IMR-90 (cell line): Measurements from ENCODE around the gene XPO6. TPM values are rescaled to one million over a fixed set of nuclear protein-coding genes. Genes with fewer than 3 reads are reported as not detected.

Experiments
- ATAC-seq: fragments of 200-7000 bp; cut with Tn5 transposase; 2 replicates; pipeline ENCODE4 v1.9.1; 2020; ENCODE audit warnings: low read depth, mild to moderate bottlenecking, moderate library complexity
- BruUV-seq: library from RNA; stranded (reverse); fragments of 400-500 nt; replicated peaks from 2 replicates; lab custom pipeline; 2021; lab: Mats Ljungman, UMichigan
- CTCF ChIA-PET: fragments of 300-600 bp; formaldehyde crosslinking; extraction: SDS; loops from one replicate; lab custom pipeline; 2021; ENCODE audit warnings: antibody characterized with exemption; lab: Yijun Ruan, JAX
- POLR2A ChIA-PET: fragments of 300-600 bp; sonication (Branson Sonifier 250); formaldehyde crosslinking; loops from one replicate; lab custom pipeline; 2022; ENCODE audit warnings: antibody characterized with exemption; ENCODE audit not compliant: unreplicated experiment; lab: Charles Lee
- DNase-seq: peaks from one replicate; pipeline ENCODE4 v3.0.0; 2013
- H2AFZ ChIP-seq: replicated peaks from 2 replicates; pipeline ENCODE3; 2013; ENCODE audit warnings: low read length, mild to moderate bottlenecking; ENCODE audit not compliant: poor library complexity
- H2AK5ac ChIP-seq: 2 replicates; pipeline ENCODE4 v1.6.1; 2013; ENCODE audit warnings: low read depth, low read length, inconsistent platforms
- H2AK9ac ChIP-seq: replicated peaks from 2 replicates; pipeline ENCODE3; 2013; ENCODE audit warnings: mild to moderate bottlenecking, low read depth, low read length, moderate library complexity; ENCODE audit not compliant: poor library complexity
- H2BK120ac ChIP-seq: 2 replicates; pipeline ENCODE4 v1.6.1; 2013; ENCODE audit warnings: low read depth, low read length, inconsistent platforms
- H2BK15ac ChIP-seq: 3 replicates; pipeline ENCODE4 v1.6.1; 2013; ENCODE audit warnings: low read depth, low read length, inconsistent platforms
- H2BK20ac ChIP-seq: 2 replicates; pipeline ENCODE4 v1.6.1; 2013; ENCODE audit warnings: low read depth, mild to moderate bottlenecking, inconsistent platforms, low read length, moderate library complexity
- H2BK5ac ChIP-seq: 2 replicates; pipeline ENCODE4 v1.6.1; 2013; ENCODE audit warnings: mild to moderate bottlenecking, low read depth, low read length, inconsistent platforms; ENCODE audit not compliant: poor library complexity, severe bottlenecking
- H3K14ac ChIP-seq: replicated peaks from 2 replicates; pipeline ENCODE4 v1.6.1; 2013; ENCODE audit warnings: low read depth, low read length, inconsistent platforms
- H3K18ac ChIP-seq: 2 replicates; pipeline ENCODE4 v1.6.1; 2013; ENCODE audit warnings: low read depth, low read length, control low read depth
- H3K23ac ChIP-seq: 2 replicates; pipeline ENCODE4 v1.6.1; 2013; ENCODE audit warnings: low read depth, low read length, inconsistent platforms
- H3K27ac ChIP-seq: 2 replicates; pipeline ENCODE4 v1.5.1; 2013; ENCODE audit warnings: mild to moderate bottlenecking, control low read depth, low read length; ENCODE audit not compliant: insufficient read depth
- H3K27me3 ChIP-seq: 2 replicates; pipeline ENCODE4 v1.6.1; 2013; ENCODE audit warnings: low read length; ENCODE audit not compliant: control insufficient read depth, insufficient read depth
- H3K36me3 ChIP-seq: 2 replicates; pipeline ENCODE4 v1.6.1; 2013; ENCODE audit warnings: low read length, mixed read lengths; ENCODE audit not compliant: control insufficient read depth, insufficient read depth
- H3K4ac ChIP-seq: 2 replicates; pipeline ENCODE4 v1.6.1; 2013; ENCODE audit warnings: low read depth, low read length, inconsistent platforms
- H3K4me1 ChIP-seq: 2 replicates; pipeline ENCODE4 v1.6.1; 2013; ENCODE audit warnings: low read length, mixed read lengths; ENCODE audit not compliant: control insufficient read depth, insufficient read depth
- H3K4me2 ChIP-seq: 2 replicates; pipeline ENCODE4 v1.6.1; 2013; ENCODE audit warnings: low read depth, mild to moderate bottlenecking, control low read depth, low read length, moderate library complexity
- H3K4me3 ChIP-seq: 2 replicates; pipeline ENCODE4 v1.5.1; 2013; ENCODE audit warnings: low read depth, mild to moderate bottlenecking, control low read depth, low read length, moderate library complexity; ENCODE audit not compliant: insufficient read depth
- H3K56ac ChIP-seq: 2 replicates; pipeline ENCODE4 v1.6.1; 2013; ENCODE audit warnings: low read length, inconsistent platforms; ENCODE audit not compliant: insufficient read depth; ENCODE audit errors: extremely low read depth
- H3K79me1 ChIP-seq, 2 experiments: 2 replicates each; pipeline ENCODE4 v1.6.1; 2013; ENCODE audit warnings: low read length in 2 of 2, inconsistent platforms in 1 of 2, low read depth in 1 of 2
- H3K9ac ChIP-seq: 2 replicates; pipeline ENCODE4 v1.6.1; 2013; ENCODE audit warnings: low read depth, low read length, control low read depth
- H3K9me1 ChIP-seq: 2 replicates; pipeline ENCODE4 v1.6.1; 2013; ENCODE audit warnings: low read length, inconsistent platforms; ENCODE audit not compliant: insufficient read depth
- H3K9me3 ChIP-seq: 2 replicates; pipeline ENCODE4 v1.6.1; 2013; ENCODE audit warnings: low read length; ENCODE audit not compliant: control insufficient read depth, insufficient read depth
- H4K20me1 ChIP-seq: 2 replicates; pipeline ENCODE4 v1.6.1; 2013; ENCODE audit warnings: low read length, inconsistent platforms; ENCODE audit not compliant: insufficient read depth
- H4K5ac ChIP-seq: 2 replicates; pipeline ENCODE4 v1.6.1; 2013; ENCODE audit warnings: mild to moderate bottlenecking, low read depth, low read length, control low read depth
- H4K8ac ChIP-seq, 2 experiments: 2 replicates each; pipeline ENCODE4 v1.6.1; 2013; ENCODE audit warnings: low read depth in 2 of 2, low read length in 2 of 2, control low read depth in 1 of 2, inconsistent platforms in 1 of 2
- H4K91ac ChIP-seq: 2 replicates; pipeline ENCODE4 v1.6.1; 2013; ENCODE audit warnings: low read depth, low read length, inconsistent platforms; ENCODE audit not compliant: insufficient read depth
- BHLHE40 ChIP-seq: fragments of 150-350 bp; IDR thresholded peaks from 2 replicates; pipeline ENCODE4 v1.6.1; 2016; ENCODE audit warnings: mild to moderate bottlenecking, low read depth, low read length
- MAFK ChIP-seq: IDR thresholded peaks from 2 replicates; pipeline ENCODE4 v1.6.1; 2012; ENCODE audit warnings: low read depth, low read length, improper control_type of control experiment
- MAZ ChIP-seq: IDR thresholded peaks from 2 replicates; pipeline ENCODE4 v1.6.1; 2012; ENCODE audit warnings: low read depth, mild to moderate bottlenecking, low read length, improper control_type of control experiment, moderate library complexity, borderline replicate concordance
- RCOR1 ChIP-seq: IDR thresholded peaks from 2 replicates; pipeline ENCODE4 v1.6.1; 2012; ENCODE audit warnings: mild to moderate bottlenecking, low read length, improper control_type of control experiment; ENCODE audit not compliant: insufficient replicate concordance
- RFX5 ChIP-seq: IDR thresholded peaks from 2 replicates; pipeline ENCODE4 v1.8.0; 2012; ENCODE audit warnings: low read depth, mild to moderate bottlenecking, low read length, moderate library complexity
- whole genome bisulfite sequencing, 2 experiments: methylation state at CpG; one replicate each; pipeline versions ENCODE4 v1.1.5 to v1.1.7; 2013; ENCODE audit warnings: missing lambda C conversion rate in 2 of 2; ENCODE audit not compliant: insufficient read length in 1 of 2; ENCODE audit errors: extremely low coverage in 2 of 2; 5-methylcytosine and 5-hydroxymethylcytosine counted together
- dilution Hi-C: fragments of 300-500 bp; cut with HindIII; formaldehyde crosslinking; loops from one replicate; pipeline ENCODE4 v1.14.3; 2018; ENCODE audit warnings: low sequenced_read_pairs; ENCODE audit not compliant: unreplicated experiment
- in situ Hi-C: fragments of 300-500 bp; cut with MboI; formaldehyde crosslinking; loops from 3 replicates; pipeline ENCODE4 v1.14.3; 2019; ENCODE audit warnings: low sequenced_read_pairs, inconsistent platforms, mixed read lengths
- intact Hi-C: fragments of 100-400 bp; cut with micrococcal nuclease; formaldehyde crosslinking; loops from 2 replicates; pipeline ENCODE4 v1.10.0; 2022
- polyA plus RNA-seq, 3 experiments: library from polyadenylated mRNA; depleted of rRNA; stranded (reverse); fragments of >200 nt; gene quantifications; 2 replicates each; pipeline ENCODE4 v1.2.3, GENCODE V29; 2012; ENCODE audit warnings: low replicate concordance in 1 of 3
- total RNA-seq: library from RNA; depleted of rRNA; stranded (reverse); fragments of >200 nt; gene quantifications from 2 replicates; pipeline ENCODE4 v1.2.3, GENCODE V29; 2012

The XPO6 gene
- total and polyA plus RNA-seq, 2 of the 4 experiments (the other 2 are of a cell fraction), result 108 to 184 TPM

- H2AK9ac ChIP-seq, result peak overlapping the region; percentile 21
- peak; percentile 52 for ATAC-seq
- H2BK20ac ChIP-seq, result peak overlapping the region; percentile 41; the same call in 1 of the 2 replicates
- no peak overlapping the region for H3K56ac ChIP-seq
- dilution Hi-C loops (no loop called here), in situ Hi-C loops (no loop called here), intact Hi-C loops (no loop called here)
- no peaks in the 10 kb centered on the region for H3K27me3 ChIP-seq
- H3K23ac ChIP-seq, result peak overlapping the region; percentile 32; the same call in 1 of the 2 replicates
- H3K9me1 ChIP-seq, result peaks cover 35% of the 10 kb centered on the region
- no peak for TF ChIP-seq RFX5
- no peak for TF ChIP-seq MAZ
- TF ChIP-seq BHLHE40, result no peak
- no peak for TF ChIP-seq MAFK
- TF ChIP-seq RCOR1, result no peak
- no peaks in the 10 kb centered on the region for H3K9me3 ChIP-seq
- peaks cover 23 to 74% of the 10 kb centered on the region in 2 experiments; a peak in 3 of 4 replicates for H3K79me1 ChIP-seq
- H3K36me3 ChIP-seq, result peaks cover 11% of the 10 kb centered on the region; the same call in 1 of the 2 replicates
- H3K27ac ChIP-seq, result peak overlapping the region; percentile 91
- H2BK15ac ChIP-seq, result no peak overlapping the region; the same call in 2 of the 3 replicates
- peak overlapping the region; percentile 84 for H3K14ac ChIP-seq
- no CpG with 5 or more reads among the region's 3 CpGs for WGBS, 2 experiments
- CTCF ChIA-PET, result no interaction called here
- H4K20me1 ChIP-seq, result peaks cover 54% of the 10 kb centered on the region
- peak overlapping the region; percentile 93 for H2BK5ac ChIP-seq
- peak; percentile 54 for DNase-seq
- peak overlapping the region; percentile 15 for H3K9ac ChIP-seq
- peak overlapping the region; percentile 48; the same call in 1 of the 2 replicates for H3K4me2 ChIP-seq
- H3K4ac ChIP-seq, result peak overlapping the region; percentile 87
- no peak overlapping the region for H2AFZ ChIP-seq
- H3K4me1 ChIP-seq, result peaks cover 55% of the 10 kb centered on the region
- POLR2A ChIA-PET, result interaction anchor here (0.6 kb wide), 1 partner anchor 871 kb away, joined by 4 read pairs; no protein-coding TSS in a partner anchor
- peak overlapping the region; percentile 84 for H2AK5ac ChIP-seq
- H3K4me3 ChIP-seq, result no peak overlapping the region
- H2BK120ac ChIP-seq, result peak overlapping the region; percentile 79
- BruUV-seq, result no TSS peak
- H3K18ac ChIP-seq, result peak overlapping the region; percentile 79
- peak overlapping the region; percentile 55 to 74; a peak in 3 of 4 replicates for H4K8ac ChIP-seq
- H4K5ac ChIP-seq, result peak overlapping the region; percentile 76
- H4K91ac ChIP-seq, result peak overlapping the region; percentile 90; the same call in 1 of the 2 replicates
Measured at GRCh38 chr16:28189245-28189644, 22.5 kb downstream of the XPO6 start.
